HL-60 (cell line): ENCODE data around the gene WIPF1.

Source experiments
- POLR2AphosphoS5 ChIP-seq: IDR thresholded peaks from 2 replicates; pipeline ENCODE4 v1.6.1; 2012; ENCODE audit warnings: low read depth
- SPI1 ChIP-seq: IDR thresholded peaks from 2 replicates; pipeline ENCODE4 v1.6.1; 2012; ENCODE audit warnings: low read depth, mild to moderate bottlenecking, borderline replicate concordance
- TF ChIP-seq, protein P1 (sequence below): IDR thresholded peaks from one replicate; pipeline ENCODE4 v1.5.1; 2011; ENCODE audit warnings: low read length, control low read depth, inconsistent platforms; ENCODE audit not compliant: insufficient read depth
- TF ChIP-seq, protein P2 (sequence below): IDR thresholded peaks from 2 replicates; pipeline ENCODE4 v1.6.1; 2012; ENCODE audit warnings: low read depth; ENCODE audit not compliant: insufficient replicate concordance

DNA sequence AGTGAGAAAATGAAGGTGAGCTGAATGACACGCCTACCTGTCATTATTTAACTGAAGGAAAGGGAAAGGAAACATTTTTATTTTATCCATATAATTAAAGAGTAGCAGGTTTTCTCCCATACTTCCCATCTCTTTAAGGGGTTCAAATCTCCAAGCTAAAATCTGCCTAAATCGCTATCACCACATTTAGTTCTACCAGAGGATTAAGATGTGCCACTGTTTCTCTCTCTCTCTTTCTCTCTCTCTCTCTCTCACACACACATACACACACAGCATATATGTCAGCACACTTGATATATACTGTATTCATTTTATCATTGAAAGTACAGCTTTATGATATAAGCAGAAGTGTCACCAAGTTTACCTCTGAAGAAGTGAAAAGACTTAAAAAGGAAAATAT is 3.1 kb downstream of the WIPF1 start:
- TF ChIP-seq, protein P1, sequence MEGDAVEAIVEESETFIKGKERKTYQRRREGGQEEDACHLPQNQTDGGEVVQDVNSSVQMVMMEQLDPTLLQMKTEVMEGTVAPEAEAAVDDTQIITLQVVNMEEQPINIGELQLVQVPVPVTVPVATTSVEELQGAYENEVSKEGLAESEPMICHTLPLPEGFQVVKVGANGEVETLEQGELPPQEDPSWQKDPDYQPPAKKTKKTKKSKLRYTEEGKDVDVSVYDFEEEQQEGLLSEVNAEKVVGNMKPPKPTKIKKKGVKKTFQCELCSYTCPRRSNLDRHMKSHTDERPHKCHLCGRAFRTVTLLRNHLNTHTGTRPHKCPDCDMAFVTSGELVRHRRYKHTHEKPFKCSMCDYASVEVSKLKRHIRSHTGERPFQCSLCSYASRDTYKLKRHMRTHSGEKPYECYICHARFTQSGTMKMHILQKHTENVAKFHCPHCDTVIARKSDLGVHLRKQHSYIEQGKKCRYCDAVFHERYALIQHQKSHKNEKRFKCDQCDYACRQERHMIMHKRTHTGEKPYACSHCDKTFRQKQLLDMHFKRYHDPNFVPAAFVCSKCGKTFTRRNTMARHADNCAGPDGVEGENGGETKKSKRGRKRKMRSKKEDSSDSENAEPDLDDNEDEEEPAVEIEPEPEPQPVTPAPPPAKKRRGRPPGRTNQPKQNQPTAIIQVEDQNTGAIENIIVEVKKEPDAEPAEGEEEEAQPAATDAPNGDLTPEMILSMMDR = no peak
- TF ChIP-seq, protein P2, sequence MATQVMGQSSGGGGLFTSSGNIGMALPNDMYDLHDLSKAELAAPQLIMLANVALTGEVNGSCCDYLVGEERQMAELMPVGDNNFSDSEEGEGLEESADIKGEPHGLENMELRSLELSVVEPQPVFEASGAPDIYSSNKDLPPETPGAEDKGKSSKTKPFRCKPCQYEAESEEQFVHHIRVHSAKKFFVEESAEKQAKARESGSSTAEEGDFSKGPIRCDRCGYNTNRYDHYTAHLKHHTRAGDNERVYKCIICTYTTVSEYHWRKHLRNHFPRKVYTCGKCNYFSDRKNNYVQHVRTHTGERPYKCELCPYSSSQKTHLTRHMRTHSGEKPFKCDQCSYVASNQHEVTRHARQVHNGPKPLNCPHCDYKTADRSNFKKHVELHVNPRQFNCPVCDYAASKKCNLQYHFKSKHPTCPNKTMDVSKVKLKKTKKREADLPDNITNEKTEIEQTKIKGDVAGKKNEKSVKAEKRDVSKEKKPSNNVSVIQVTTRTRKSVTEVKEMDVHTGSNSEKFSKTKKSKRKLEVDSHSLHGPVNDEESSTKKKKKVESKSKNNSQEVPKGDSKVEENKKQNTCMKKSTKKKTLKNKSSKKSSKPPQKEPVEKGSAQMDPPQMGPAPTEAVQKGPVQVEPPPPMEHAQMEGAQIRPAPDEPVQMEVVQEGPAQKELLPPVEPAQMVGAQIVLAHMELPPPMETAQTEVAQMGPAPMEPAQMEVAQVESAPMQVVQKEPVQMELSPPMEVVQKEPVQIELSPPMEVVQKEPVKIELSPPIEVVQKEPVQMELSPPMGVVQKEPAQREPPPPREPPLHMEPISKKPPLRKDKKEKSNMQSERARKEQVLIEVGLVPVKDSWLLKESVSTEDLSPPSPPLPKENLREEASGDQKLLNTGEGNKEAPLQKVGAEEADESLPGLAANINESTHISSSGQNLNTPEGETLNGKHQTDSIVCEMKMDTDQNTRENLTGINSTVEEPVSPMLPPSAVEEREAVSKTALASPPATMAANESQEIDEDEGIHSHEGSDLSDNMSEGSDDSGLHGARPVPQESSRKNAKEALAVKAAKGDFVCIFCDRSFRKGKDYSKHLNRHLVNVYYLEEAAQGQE = no peak
- no peak for TF ChIP-seq SPI1
- no peak for TF ChIP-seq POLR2AphosphoS5
